Measurements from ENCODE around the gene RBM20.

Gene RBM20

GRCh38 chr10:110834629-110835301 is 190.6 kb downstream of the RBM20 start:
- DNase-seq (ENCODE audit: low spot score), result peak; percentile 75

GRCh38 chr10:110835841-110836240 is 191.7 kb downstream of the RBM20 start:
- no peak for DNase-seq (ENCODE audit: low spot score)

GRCh38 chr10:110836706-110837105 is 192.6 kb downstream of the RBM20 start:
- no peak for DNase-seq (ENCODE audit: low spot score)

- no peak for DNase-seq (ENCODE audit: low spot score)
Observed at GRCh38 chr10:110837418-110838171, 193.5 kb downstream of the RBM20 start.

- no peak for DNase-seq (ENCODE audit: low spot score)
Observed at GRCh38 chr10:110840225-110840922, 196.2 kb downstream of the RBM20 start.

GRCh38 chr10:110840923-110841428 is 196.8 kb downstream of the RBM20 start:
- DNase-seq (ENCODE audit: low spot score), result no peak

- DNase-seq (ENCODE audit: low spot score), result no peak
Observed at GRCh38 chr10:110841767-110842267, 197.7 kb downstream of the RBM20 start.

GRCh38 chr10:110842326-110842904 is 198.3 kb downstream of the RBM20 start:
- DNase-seq (ENCODE audit: low spot score), result no peak

- no peak for DNase-seq (ENCODE audit: low spot score)
Observed at GRCh38 chr10:110843031-110843430, 198.9 kb downstream of the RBM20 start.

- no peak for DNase-seq (ENCODE audit: low spot score)
Observed at GRCh38 chr10:110843796-110844616, 199.9 kb downstream of the RBM20 start.

GRCh38 chr10:110844617-110844881 is 200.4 kb downstream of the RBM20 start:
- no peak for DNase-seq (ENCODE audit: low spot score)

GRCh38 chr10:110845192-110845755 is 201.1 kb downstream of the RBM20 start:
- DNase-seq (ENCODE audit: low spot score), result no peak

- DNase-seq (ENCODE audit: low spot score), result no peak
Observed at GRCh38 chr10:110845756-110846620, 201.9 kb downstream of the RBM20 start.

GRCh38 chr10:110847374-110847773 is 203.2 kb downstream of the RBM20 start:
- DNase-seq (ENCODE audit: low spot score), result no peak

GRCh38 chr10:110848106-110848505 is 204.0 kb downstream of the RBM20 start:
- no peak for DNase-seq (ENCODE audit: low spot score)

GRCh38 chr10:110850099-110850498 is 206.0 kb downstream of the RBM20 start:
- DNase-seq (ENCODE audit: low spot score), result no peak

- DNase-seq (ENCODE audit: low spot score), result no peak
Observed at GRCh38 chr10:110851020-110851612, 207.0 kb downstream of the RBM20 start.

- DNase-seq (ENCODE audit: low spot score), result no peak
Observed at GRCh38 chr10:110852255-110852896, 208.2 kb downstream of the RBM20 start.

GRCh38 chr10:110852947-110853346 is 208.8 kb downstream of the RBM20 start:
- DNase-seq (ENCODE audit: low spot score), result no peak
